NCI-H1048 (cell line): Measurements from ENCODE around the gene ZBTB8OS.
"Not testable (repeated sequence)": the region's sequence is repeated elsewhere in the genome, so short reads cannot be mapped to it uniquely, and the experiment has no call there.

Experiments
- DNase-seq: peaks from one replicate; lab custom pipeline; 2025; lab: John Stamatoyannopoulos, UW

Gene ZBTB8OS

GRCh38 chr1:32650752-32651460 lies 556 bp upstream of the ZBTB8OS start, which contains the start of gene RBBP4:
TSS of gene RBBP4 (plus strand) at chr1:32651208. CDS start at chr1:32651307, 99 bp downstream.
- DNase-seq, result peak; percentile 95

GRCh38 chr1:32647308-32648134 lies 2.8 kb downstream of the ZBTB8OS start:
- no peak for DNase-seq

- no peak for DNase-seq
Measured at GRCh38 chr1:32644426-32644825, 5.9 kb downstream of the ZBTB8OS start.

- not testable (repeated sequence) for DNase-seq
Measured at GRCh38 chr1:32642292-32642827, 8.0 kb downstream of the ZBTB8OS start.

- no peak for DNase-seq
Measured at GRCh38 chr1:32639489-32640075, 10.8 kb downstream of the ZBTB8OS start.

- DNase-seq, result no peak
Measured at GRCh38 chr1:32636914-32637645, 13.3 kb downstream of the ZBTB8OS start.

- DNase-seq, result no peak
Measured at GRCh38 chr1:32635508-32636277, 14.7 kb downstream of the ZBTB8OS start.

GRCh38 chr1:32632829-32633228 lies 17.5 kb downstream of the ZBTB8OS start:
- no peak for DNase-seq

GRCh38 chr1:32630173-32630572 lies 20.2 kb downstream of the ZBTB8OS start:
- not testable (repeated sequence) for DNase-seq

- no peak for DNase-seq
Measured at GRCh38 chr1:32627596-32628162, 22.7 kb downstream of the ZBTB8OS start.

GRCh38 chr1:32626176-32626575 lies 24.2 kb downstream of the ZBTB8OS start:
- no peak for DNase-seq

GRCh38 chr1:32623775-32624174 lies 26.6 kb downstream of the ZBTB8OS start:
- no peak for DNase-seq

GRCh38 chr1:32622806-32623681 lies 27.3 kb downstream of the ZBTB8OS start:
- no peak for DNase-seq

GRCh38 chr1:32622205-32622604 lies 28.1 kb downstream of the ZBTB8OS start:
- DNase-seq, result no peak

GRCh38 chr1:32619701-32620485 lies 30.5 kb downstream of the ZBTB8OS start:
- no peak for DNase-seq

GRCh38 chr1:32618673-32619221 lies 31.6 kb downstream of the ZBTB8OS start:
- no peak for DNase-seq

GRCh38 chr1:32613472-32613871 lies 36.9 kb downstream of the ZBTB8OS start:
- no peak for DNase-seq

- peak; percentile 25 for DNase-seq
Measured at GRCh38 chr1:32612189-32612881, 38.0 kb downstream of the ZBTB8OS start.
